ENCODE measurements around the gene IDH1. TPM values are rescaled to one million over a fixed set of nuclear protein-coding genes. Genes with fewer than 3 reads are reported as not detected.

IDH1 gene
- total RNA-seq, 1 experiment from 2014 or later, result 80.2 TPM

GRCh38 chr2:208280933-208281332 is 26.1 kb upstream of the IDH1 start:
- Histone ChIP-seq H3K4me1 (ENCODE audit: control insufficient read depth, insufficient read depth, low read length) (no peaks in the 10 kb centered on the region), H3K27ac (ENCODE audit: low read length) (no peak overlapping the region), H3K9me3 (ENCODE audit: control insufficient read depth, insufficient read depth, low read depth, low read length) (no peaks in the 10 kb centered on the region), H3K4me3 (ENCODE audit: low read depth in 2 of 2, low read length in 2 of 2) (no peak overlapping the region), H3K27me3 (ENCODE audit: control insufficient read depth, insufficient read depth, low read length) (no peaks in the 10 kb centered on the region), H3K36me3 (ENCODE audit: control insufficient read depth, insufficient read depth, low read length) (peaks cover 39% of the 10 kb centered on the region)
- DNase-seq (ENCODE audit: low read depth, low spot score) (no peak), ATAC-seq (no peak)
- intact Hi-C loops (cut with micrococcal nuclease; ENCODE audit: unreplicated experiment) (no loop called here), in situ Hi-C loops (cut with HindIII; ENCODE audit: low pct_unique_long_range_greater_than_20kb, low sequenced_read_pairs) (no loop called here)
- BruUV-seq (replicated peaks), result no TSS peak
- TF ChIP-seq POLR2AphosphoS5 (IDR thresholded peaks at IDR 0.05; ENCODE audit: low read depth, low read length), result no peak
- TF ChIP-seq TCF7L2 (IDR thresholded peaks at IDR 0.05; ENCODE audit: low read depth, low read length), result no peak
- no peak for TF ChIP-seq CTCF (IDR thresholded peaks at IDR 0.05)
- TF ChIP-seq SIN3A (IDR thresholded peaks at IDR 0.05; ENCODE audit: borderline replicate concordance, insufficient read depth, low read depth, low read length), result no peak
- no peak for TF ChIP-seq REST (IDR thresholded peaks at IDR 0.05; ENCODE audit: insufficient read depth in 1 of 2, low read depth in 2 of 2, low read length in 1 of 2)
- ChIA-PET CTCF (no interaction called here), POLR2A (interaction anchor here (0.6 kb wide), 1 partner anchor 39 kb away, joined by 9 read pairs; no protein-coding TSS in a partner anchor)

- TF ChIP-seq REST (IDR thresholded peaks at IDR 0.05; ENCODE audit: insufficient read depth in 1 of 2, low read depth in 2 of 2, low read length in 1 of 2), result no peak
- TF ChIP-seq CTCF (IDR thresholded peaks at IDR 0.05), result no peak
- no peak for TF ChIP-seq SIN3A (IDR thresholded peaks at IDR 0.05; ENCODE audit: borderline replicate concordance, insufficient read depth, low read depth, low read length)
- no peak for TF ChIP-seq POLR2AphosphoS5 (IDR thresholded peaks at IDR 0.05; ENCODE audit: low read depth, low read length)
- no peak for TF ChIP-seq TCF7L2 (IDR thresholded peaks at IDR 0.05; ENCODE audit: low read depth, low read length)
- Histone ChIP-seq H3K4me1 (ENCODE audit: control insufficient read depth, insufficient read depth, low read length) (no peaks in the 10 kb centered on the region), H3K36me3 (ENCODE audit: control insufficient read depth, insufficient read depth, low read length) (peaks cover 45% of the 10 kb centered on the region), H3K4me3 (ENCODE audit: low read depth in 2 of 2, low read length in 2 of 2) (no peak overlapping the region), H3K27ac (ENCODE audit: low read length) (no peak overlapping the region), H3K27me3 (ENCODE audit: control insufficient read depth, insufficient read depth, low read length) (no peaks in the 10 kb centered on the region), H3K9me3 (ENCODE audit: control insufficient read depth, insufficient read depth, low read depth, low read length) (no peaks in the 10 kb centered on the region)
- BruUV-seq (replicated peaks), result no TSS peak
- DNase-seq (ENCODE audit: low read depth, low spot score), result no peak
- in situ Hi-C loops (cut with HindIII; ENCODE audit: low pct_unique_long_range_greater_than_20kb, low sequenced_read_pairs) (no loop called here), intact Hi-C loops (cut with micrococcal nuclease; ENCODE audit: unreplicated experiment) (no loop called here)
- ChIA-PET CTCF (no interaction called here), POLR2A (interaction anchor here (0.7 kb wide), 1 partner anchor 168 kb away, joined by 3 read pairs; no protein-coding TSS in a partner anchor)
- ATAC-seq, result no peak
Measured at GRCh38 chr2:208280234-208280633, 25.4 kb upstream of the IDH1 start.

All from Panc1 (cell line).